ENCODE measurements around the gene WWOX. TPM values are rescaled to one million over a fixed set of nuclear protein-coding genes. Genes with fewer than 3 reads are reported as not detected.

The WWOX gene
- total RNA-seq, 2 donors from 2014 or later, result 12.6 to 17.2 TPM

GRCh38 chr16:78098087-78098486, 1.4 kb upstream of the WWOX start:
- no peak for DNase-seq (ENCODE audit: low spot score in 2 of 2)
- no peak overlapping the region for H3K27ac Mint-ChIP-seq
- no peak for ATAC-seq
- peaks cover 0 to 13% of the 10 kb centered on the region in 2 donors for H3K9me3 Mint-ChIP-seq
- peaks cover 0 to 9% of the 10 kb centered on the region in 2 donors for H3K36me3 Mint-ChIP-seq

- DNase-seq (ENCODE audit: low spot score in 2 of 2), result no peak
These were observed 721 bp upstream of the WWOX start for GRCh38 chr16:78098595-78099270.

GRCh38 chr16:78100112-78100467, 636 bp downstream of the WWOX start:
- ATAC-seq (peak in 1 of 2 donors; percentile 6), DNase-seq (ENCODE audit: low spot score in 2 of 2) (peak in 1 of 2 donors; percentile 79)
- Mint-ChIP-seq H3K27ac (peak overlapping the region; percentile 96 to 97), H3K9me3 (peaks cover 0 to 10% of the 10 kb centered on the region in 2 donors), H3K36me3 (peaks cover 0 to 5% of the 10 kb centered on the region in 2 donors)

More at GRCh38 chr16:78098595-78099270, 721 bp upstream of the WWOX start:
- Mint-ChIP-seq H3K27ac (peak overlapping the region; percentile 96 to 97), H3K9me3 (peaks cover 0 to 13% of the 10 kb centered on the region in 2 donors), H3K36me3 (peaks cover 0 to 9% of the 10 kb centered on the region in 2 donors)
- ATAC-seq, result no peak

GRCh38 chr16:78102122-78102660, 2.7 kb downstream of the WWOX start:
- no peak overlapping the region for H3K27ac Mint-ChIP-seq
- peaks cover 0 to 5% of the 10 kb centered on the region in 2 donors for H3K36me3 Mint-ChIP-seq
- no peaks in the 10 kb centered on the region for H3K9me3 Mint-ChIP-seq
- ATAC-seq, result no peak
- no peak for DNase-seq (ENCODE audit: low spot score in 2 of 2)

- H3K27ac Mint-ChIP-seq, result no peak overlapping the region
- no peak for ATAC-seq
- peaks cover 0 to 5% of the 10 kb centered on the region in 2 donors for H3K36me3 Mint-ChIP-seq
- no peaks in the 10 kb centered on the region for H3K9me3 Mint-ChIP-seq
- DNase-seq (ENCODE audit: low spot score in 2 of 2), result no peak
These were observed 3.4 kb downstream of the WWOX start for GRCh38 chr16:78102865-78103264.

GRCh38 chr16:78105517-78105916, 6.1 kb downstream of the WWOX start:
- Mint-ChIP-seq H3K9me3 (no peaks in the 10 kb centered on the region), H3K36me3 (no peaks in the 10 kb centered on the region), H3K27ac (no peak overlapping the region)
- ATAC-seq (no peak), DNase-seq (ENCODE audit: low spot score in 2 of 2) (no peak)

GRCh38 chr16:78106686-78107085, 7.2 kb downstream of the WWOX start:
- DNase-seq (ENCODE audit: low spot score in 2 of 2) (no peak), ATAC-seq (no peak)
- H3K27ac Mint-ChIP-seq, result no peak overlapping the region
- no peaks in the 10 kb centered on the region for H3K36me3 Mint-ChIP-seq
- H3K9me3 Mint-ChIP-seq, result no peaks in the 10 kb centered on the region

GRCh38 chr16:78108451-78108850, 9.0 kb downstream of the WWOX start:
- ATAC-seq (no peak), DNase-seq (ENCODE audit: low spot score in 2 of 2) (no peak)
- Mint-ChIP-seq H3K36me3 (no peaks in the 10 kb centered on the region), H3K27ac (no peak overlapping the region), H3K9me3 (no peaks in the 10 kb centered on the region)

GRCh38 chr16:78113258-78113657, 13.8 kb downstream of the WWOX start:
- DNase-seq (ENCODE audit: low spot score in 2 of 2) (no peak), ATAC-seq (no peak)
- peaks cover 0 to 4% of the 10 kb centered on the region in 2 donors for H3K36me3 Mint-ChIP-seq
- H3K9me3 Mint-ChIP-seq, result no peaks in the 10 kb centered on the region
- H3K27ac Mint-ChIP-seq, result no peak overlapping the region

GRCh38 chr16:78115659-78116058, 16.2 kb downstream of the WWOX start:
- no peaks in the 10 kb centered on the region for H3K9me3 Mint-ChIP-seq
- H3K36me3 Mint-ChIP-seq, result peaks cover 0 to 4% of the 10 kb centered on the region in 2 donors
- DNase-seq (ENCODE audit: low spot score in 2 of 2) (no peak), ATAC-seq (no peak)
- H3K27ac Mint-ChIP-seq, result no peak overlapping the region

- Mint-ChIP-seq H3K27ac (peak overlapping the region in 1 of 2 donors; percentile 7), H3K36me3 (peaks cover 0 to 4% of the 10 kb centered on the region in 2 donors), H3K9me3 (no peaks in the 10 kb centered on the region)
- DNase-seq (ENCODE audit: low spot score in 2 of 2), result no peak
- no peak for ATAC-seq
These were observed 17.5 kb downstream of the WWOX start for GRCh38 chr16:78116946-78117345.

- Mint-ChIP-seq H3K27ac (no peak overlapping the region), H3K36me3 (peaks cover 0 to 4% of the 10 kb centered on the region in 2 donors), H3K9me3 (no peaks in the 10 kb centered on the region)
- DNase-seq (ENCODE audit: low spot score in 2 of 2) (no peak), ATAC-seq (no peak)
These were observed 17.9 kb downstream of the WWOX start for GRCh38 chr16:78117391-78117790.

- DNase-seq (ENCODE audit: low spot score in 2 of 2), result no peak
- H3K9me3 Mint-ChIP-seq, result no peaks in the 10 kb centered on the region
- ATAC-seq, result no peak
- no peak overlapping the region for H3K27ac Mint-ChIP-seq
- H3K36me3 Mint-ChIP-seq, result peaks cover 0 to 4% of the 10 kb centered on the region in 2 donors
These were observed 19.1 kb downstream of the WWOX start for GRCh38 chr16:78118469-78119025.

GRCh38 chr16:78122774-78123315, 23.4 kb downstream of the WWOX start:
- H3K27ac Mint-ChIP-seq, result no peak overlapping the region
- ATAC-seq, result peak; percentile 58 to 62
- no peaks in the 10 kb centered on the region for H3K36me3 Mint-ChIP-seq
- no peak for DNase-seq (ENCODE audit: low spot score in 2 of 2)
- no peaks in the 10 kb centered on the region for H3K9me3 Mint-ChIP-seq

- Mint-ChIP-seq H3K36me3 (peaks cover 0 to 5% of the 10 kb centered on the region in 2 donors), H3K9me3 (peaks cover 0 to 4% of the 10 kb centered on the region in 2 donors), H3K27ac (no peak overlapping the region)
- no peak for ATAC-seq
- DNase-seq (ENCODE audit: low spot score in 2 of 2), result no peak
These were observed 25.8 kb downstream of the WWOX start for GRCh38 chr16:78125112-78125844.

- peaks cover 0 to 4% of the 10 kb centered on the region in 2 donors for H3K9me3 Mint-ChIP-seq
- ATAC-seq (no peak), DNase-seq (ENCODE audit: low spot score in 2 of 2) (no peak)
- H3K27ac Mint-ChIP-seq, result no peak overlapping the region
- H3K36me3 Mint-ChIP-seq, result peaks cover 0 to 5% of the 10 kb centered on the region in 2 donors
These were observed 27.2 kb downstream of the WWOX start for GRCh38 chr16:78126662-78127061.

GRCh38 chr16:78127130-78127529, 27.7 kb downstream of the WWOX start:
- no peak for ATAC-seq
- H3K27ac Mint-ChIP-seq, result no peak overlapping the region
- peaks cover 0 to 4% of the 10 kb centered on the region in 2 donors for H3K9me3 Mint-ChIP-seq
- DNase-seq (ENCODE audit: low spot score in 2 of 2), result no peak
- H3K36me3 Mint-ChIP-seq, result peaks cover 0 to 5% of the 10 kb centered on the region in 2 donors
